Activated effector memory CD4-positive, alpha-beta T cell treated with anti-CD3 and anti-CD28 coated beads, Interleukin-2, amount 50 U/mL, for 16 hours (primary cell): ENCODE results near the gene AGAP6.
"Not testable (repeated sequence)": the region's sequence is repeated elsewhere in the genome, so short reads cannot be mapped to it uniquely, and the experiment has no call there.

Source experiments
- DNase-seq: peaks from one replicate; pipeline ENCODE4 v3.0.0-alpha.2; 2020

The AGAP6 gene

GRCh38 chr10:49988376-49988775 lies at the start of gene AGAP6:
TSS of gene AGAP6 (plus strand) at chr10:49988406. CDS start at chr10:49988716, 310 bp downstream.
- not testable (repeated sequence) for DNase-seq

DNA sequence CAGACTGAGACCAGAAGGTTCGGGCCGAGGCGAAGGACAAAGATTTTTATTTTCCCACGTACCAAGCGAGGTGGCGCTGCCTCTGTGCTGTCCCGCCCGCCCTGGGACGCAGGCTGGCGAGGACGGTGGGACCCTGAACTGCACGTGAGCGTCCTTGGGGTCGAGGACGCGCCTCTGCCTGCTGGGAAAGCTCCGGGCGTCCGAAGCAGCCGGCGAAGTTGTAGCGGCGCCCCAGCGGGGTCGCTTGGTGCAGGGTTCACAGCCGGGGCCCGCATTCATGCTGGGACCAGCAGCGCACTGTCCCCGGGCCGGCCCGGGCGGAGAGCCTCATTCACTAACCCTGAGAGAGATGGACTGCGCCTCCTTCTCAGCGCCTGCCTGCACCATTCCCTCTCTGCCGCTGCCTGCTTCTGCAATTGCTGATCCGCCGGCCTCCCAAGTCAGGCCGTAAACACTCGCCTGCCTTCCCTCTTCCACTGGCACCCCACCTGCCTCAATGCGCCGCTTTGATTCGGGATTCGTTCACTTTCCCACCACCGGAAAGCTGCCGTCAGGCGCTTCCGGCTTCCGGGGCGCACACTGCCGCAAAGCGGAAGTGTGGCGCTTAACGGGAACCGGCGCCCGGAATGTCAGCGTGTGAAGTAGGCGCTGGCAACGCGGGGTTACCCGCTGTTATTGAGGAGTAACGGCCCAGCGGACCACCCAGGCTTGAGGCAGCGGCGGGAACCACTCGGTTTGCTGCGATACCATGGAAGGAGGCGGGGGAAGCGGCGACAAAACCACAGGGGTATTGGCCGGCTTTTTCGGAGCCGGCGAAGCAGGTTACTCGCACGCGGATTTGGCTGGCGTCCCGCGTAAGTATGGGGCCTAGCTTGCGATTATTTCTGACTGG lies 46.5 kb upstream of the AGAP6 start, which contains the start of the genes PARG and TIMM23B:
Gene PARG (minus strand): TSS at position 581 of the 892 bp plus-strand sequence. CDS start 302 bp downstream, at position 279.
Gene TIMM23B (plus strand): TSS at position 607 of the 892 bp plus-strand sequence. CDS start 142 bp downstream, at position 749.
- peak; percentile 94 for DNase-seq

- not testable (repeated sequence) for DNase-seq
Measured at GRCh38 chr10:49942339-49942705, 45.9 kb upstream of the AGAP6 start.

DNA sequence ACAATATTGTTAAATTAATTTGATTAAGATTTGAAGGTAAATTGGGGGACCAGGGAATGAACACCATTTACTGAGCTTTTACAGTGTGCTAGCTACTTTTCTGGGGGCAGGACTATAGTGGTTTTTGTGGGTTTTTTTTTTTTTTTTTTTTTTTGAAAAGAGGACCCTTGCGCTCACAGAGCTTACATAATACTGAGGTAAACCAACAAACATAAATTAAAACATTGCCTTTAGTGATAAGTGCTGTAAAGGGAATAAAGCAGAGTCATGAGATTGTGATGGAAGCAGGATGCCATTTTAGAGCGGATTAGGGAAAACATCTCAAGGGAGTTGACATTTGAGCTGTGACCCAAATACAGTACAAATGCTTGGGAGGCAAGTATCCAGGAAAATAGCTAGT lies 44.6 kb upstream of the AGAP6 start:
- DNase-seq: not testable (repeated sequence)

DNA sequence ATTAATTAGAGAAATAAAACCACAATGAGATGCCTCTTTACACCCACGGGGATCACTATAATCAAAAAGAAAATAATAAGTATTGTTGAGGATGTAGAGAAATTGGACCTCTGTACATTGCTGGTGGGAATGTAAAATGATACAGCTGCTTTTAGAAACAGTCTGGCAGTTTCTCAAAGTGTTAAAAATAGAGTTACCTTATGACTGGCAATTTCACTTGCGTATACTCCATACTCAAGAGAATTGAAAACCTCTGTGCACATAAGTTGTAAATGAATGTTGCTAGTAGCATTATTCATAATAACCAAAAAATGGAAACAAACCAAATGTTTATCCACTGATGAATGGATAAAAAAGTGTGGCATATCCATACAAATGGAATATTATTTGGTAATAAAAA lies 40.1 kb upstream of the AGAP6 start:
- not testable (repeated sequence) for DNase-seq

GRCh38 chr10:49948737-49949136 lies 39.5 kb upstream of the AGAP6 start:
- DNase-seq: not testable (repeated sequence)

DNA sequence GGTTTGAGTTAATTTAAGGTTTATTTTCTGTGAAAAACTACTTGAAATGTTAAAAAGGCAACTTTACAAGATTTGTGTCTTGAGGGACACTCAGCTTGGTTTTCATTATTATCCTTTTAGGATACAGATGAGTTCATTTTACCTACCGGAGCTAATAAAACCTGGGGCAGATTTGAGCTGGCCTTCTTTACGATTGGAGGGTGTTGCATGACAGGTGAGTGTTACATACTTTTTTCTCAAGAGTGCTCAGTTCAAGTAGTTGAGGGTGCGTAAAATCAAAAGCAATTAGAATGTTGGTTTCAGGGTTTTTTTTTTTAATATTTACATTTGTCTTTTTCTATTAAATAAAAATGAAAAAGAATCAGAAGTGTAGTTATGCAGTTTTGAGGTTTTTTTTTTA lies 36.2 kb upstream of the AGAP6 start:
- DNase-seq: not testable (repeated sequence)

- DNase-seq: not testable (repeated sequence)
Measured at GRCh38 chr10:49953122-49953521, 35.1 kb upstream of the AGAP6 start.

GRCh38 chr10:49970331-49970857 lies 17.8 kb upstream of the AGAP6 start:
- DNase-seq: not testable (repeated sequence)

DNA sequence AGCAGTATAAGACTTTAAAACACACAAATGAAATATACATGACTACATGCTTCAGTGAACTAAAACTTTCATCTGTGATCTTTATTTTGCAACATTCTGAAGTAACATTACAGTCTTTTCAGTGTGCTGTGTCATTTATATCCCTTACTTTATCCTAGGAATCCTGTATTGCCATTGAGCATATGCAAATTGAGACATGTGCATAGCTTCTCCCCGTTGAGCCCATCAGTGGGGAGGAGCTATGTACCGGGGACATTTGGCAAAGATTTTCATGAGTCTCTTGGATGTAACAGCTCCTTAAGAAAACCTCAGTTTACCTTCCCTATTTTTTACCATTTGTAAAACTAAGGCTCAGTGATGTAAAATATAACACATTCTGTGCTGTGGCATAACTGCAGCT lies 16.7 kb upstream of the AGAP6 start:
- not testable (repeated sequence) for DNase-seq

- not testable (repeated sequence) for DNase-seq
Measured at GRCh38 chr10:49972094-49972493, 16.1 kb upstream of the AGAP6 start.

DNA sequence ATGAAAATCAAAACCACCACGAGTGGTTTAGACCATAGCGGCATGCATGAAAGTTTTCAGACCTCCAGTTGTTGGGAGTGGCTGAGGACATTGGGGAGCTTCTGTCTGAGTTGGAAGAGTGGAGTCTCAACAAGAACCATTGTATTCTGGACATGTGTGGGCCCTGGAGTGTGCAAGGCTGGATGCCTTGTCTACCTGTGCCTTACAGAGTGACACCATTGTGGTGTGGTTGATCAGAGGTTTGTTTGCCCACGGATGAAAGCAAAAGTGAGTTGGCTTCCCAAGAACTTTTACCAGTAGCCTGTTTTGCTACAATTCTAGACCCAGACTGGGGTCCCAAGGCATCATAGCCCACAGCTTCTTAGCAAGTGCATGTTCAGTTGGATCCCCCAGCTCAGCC lies 10.4 kb upstream of the AGAP6 start:
- DNase-seq: not testable (repeated sequence)

DNA sequence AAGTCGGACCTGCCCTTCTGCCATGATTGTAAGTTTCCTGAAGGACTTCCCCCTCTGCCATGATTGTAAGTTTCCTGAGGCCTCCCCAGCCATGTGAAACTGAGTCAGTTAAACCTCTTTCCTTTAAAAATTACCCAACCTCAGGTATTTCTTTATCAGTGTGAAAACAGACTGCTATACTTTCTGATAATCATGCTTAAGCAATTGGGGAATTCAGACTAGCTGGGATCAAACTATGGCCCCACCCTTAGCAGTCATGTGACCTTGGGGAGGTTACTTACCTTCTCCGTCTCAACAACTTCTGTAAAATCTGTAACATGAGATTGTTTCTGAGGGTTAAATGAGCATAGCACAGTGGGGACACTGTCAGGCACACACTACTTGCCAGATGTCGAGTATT lies 999 bp upstream of the AGAP6 start:
- not testable (repeated sequence) for DNase-seq

GRCh38 chr10:49995321-49995720 lies 7.1 kb downstream of the AGAP6 start:
- not testable (repeated sequence) for DNase-seq

GRCh38 chr10:50014024-50014423 lies 25.8 kb downstream of the AGAP6 start:
- DNase-seq: not testable (repeated sequence)

DNA sequence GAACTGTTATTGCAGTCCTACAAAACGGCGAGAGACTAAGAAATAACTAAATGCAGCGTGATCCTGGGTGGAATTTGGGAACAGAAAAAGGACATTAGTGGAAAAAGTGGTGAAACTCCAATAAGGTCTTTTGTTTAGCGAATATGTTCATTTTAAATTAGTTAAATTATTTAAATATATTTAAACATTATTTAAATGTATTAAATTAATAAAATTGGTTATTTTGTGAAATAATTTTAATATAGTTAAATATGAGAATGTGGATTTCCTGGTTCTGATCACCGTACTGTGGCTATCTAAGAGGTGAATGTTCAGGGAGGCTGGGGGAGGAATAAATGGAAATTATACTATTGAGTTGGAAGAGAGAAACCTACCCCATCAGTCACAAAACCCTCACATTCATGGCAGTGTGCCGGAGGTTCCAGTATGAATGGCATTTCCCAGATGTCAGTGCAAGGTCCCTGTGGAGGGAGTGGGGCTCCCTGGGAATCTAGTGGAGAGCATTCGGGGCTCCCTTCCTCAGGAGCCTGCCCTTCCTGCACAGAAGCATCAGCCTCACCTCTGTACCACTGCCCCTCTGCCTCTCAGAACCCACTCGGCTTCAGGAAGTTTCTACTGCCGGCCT lies 27.5 kb downstream of the AGAP6 start:
- DNase-seq: not testable (repeated sequence)

DNA sequence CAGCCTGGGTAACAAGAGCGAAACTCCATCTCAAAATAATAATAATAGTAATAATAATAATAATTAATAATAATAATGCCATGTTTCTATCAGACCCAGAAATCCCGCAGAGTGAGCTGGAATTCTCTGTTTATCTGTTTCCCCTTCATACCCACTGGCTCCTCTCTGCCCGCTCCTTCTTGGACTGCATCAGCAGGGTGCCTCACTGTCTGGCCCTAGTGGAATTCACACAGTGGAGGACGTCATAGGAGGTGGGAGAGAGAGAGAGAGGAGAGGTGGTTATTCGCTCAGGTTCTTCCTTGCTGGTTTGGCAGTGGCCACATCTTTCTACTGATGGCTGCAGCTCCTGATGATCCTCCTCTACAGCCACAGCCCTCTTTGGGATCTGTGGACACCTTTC lies 28.7 kb downstream of the AGAP6 start:
- not testable (repeated sequence) for DNase-seq

DNA sequence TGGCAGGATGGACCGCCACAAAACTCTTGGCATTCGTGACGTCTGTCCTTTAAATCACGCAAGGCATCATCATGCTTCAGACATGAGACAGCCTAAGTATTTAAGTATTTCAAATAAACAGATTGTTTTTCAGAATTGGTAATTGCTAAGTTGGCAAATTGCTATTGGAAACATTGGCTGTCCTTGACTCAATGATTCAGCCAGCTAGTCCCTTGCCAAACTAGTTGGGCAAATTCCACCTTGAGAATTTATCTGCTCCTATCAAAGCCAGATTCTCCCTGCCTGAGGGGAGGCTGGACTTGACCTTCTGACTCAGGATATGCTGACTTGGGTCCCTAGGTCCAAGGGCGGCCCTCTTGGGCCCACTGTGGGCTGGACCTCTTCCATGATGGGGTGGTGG lies 29.4 kb downstream of the AGAP6 start:
- DNase-seq: not testable (repeated sequence)

DNA sequence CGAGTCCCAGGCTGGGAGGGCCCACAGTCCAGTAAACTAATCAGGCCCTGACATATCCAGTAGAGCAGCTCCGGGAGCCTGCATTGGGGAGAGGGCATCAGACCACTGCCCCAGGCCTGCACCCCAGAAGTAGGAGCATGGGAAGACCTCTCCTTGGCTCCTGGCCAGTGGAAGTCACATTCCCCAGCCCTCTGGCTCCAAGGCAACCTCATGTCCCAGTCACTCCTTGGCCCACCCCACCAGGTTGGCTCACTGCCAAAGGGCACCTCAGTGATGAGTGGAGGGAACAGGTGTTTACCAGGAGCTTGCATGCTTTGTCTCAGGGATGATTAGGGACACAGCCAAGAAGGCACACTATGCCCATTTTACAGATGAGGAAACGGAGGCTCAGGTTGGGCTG lies 31.1 kb downstream of the AGAP6 start:
- DNase-seq: not testable (repeated sequence)

GRCh38 chr10:50020451-50021024 lies 32.3 kb downstream of the AGAP6 start:
- not testable (repeated sequence) for DNase-seq

DNA sequence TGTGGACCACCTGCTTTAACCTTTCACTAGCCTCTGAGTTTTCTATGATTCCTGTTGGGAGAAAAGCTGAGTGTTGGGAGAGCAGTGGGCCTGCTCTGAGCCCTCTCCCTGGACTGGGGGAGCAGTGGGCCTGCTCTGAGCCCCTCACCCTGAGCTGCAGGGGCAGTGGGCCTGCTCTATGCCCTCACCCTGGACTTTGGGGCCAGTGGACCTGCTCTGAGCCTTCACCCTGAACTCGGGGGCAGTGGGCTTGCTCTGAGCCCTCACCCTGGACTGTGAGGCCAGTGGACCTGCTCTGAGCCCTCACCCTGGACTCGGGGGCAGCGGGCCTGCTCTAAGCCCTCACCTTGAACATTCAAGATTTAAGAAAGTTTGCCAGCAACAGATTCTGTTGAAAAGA lies 33.4 kb downstream of the AGAP6 start:
- no peak for DNase-seq

- not testable (repeated sequence) for DNase-seq
Measured at GRCh38 chr10:50024716-50025383, 36.6 kb downstream of the AGAP6 start.

- DNase-seq: no peak
Measured at GRCh38 chr10:50025627-50026026, 37.4 kb downstream of the AGAP6 start.
